GM10266 (cell line): ENCODE results near the gene NSMF.

Experiments
- DNase-seq: peaks from one replicate; pipeline ENCODE4 v3.0.0; 2012; ENCODE audit errors: extremely low spot score
- CTCF ChIP-seq: IDR thresholded peaks from 2 replicates; pipeline ENCODE4 v1.5.1; 2012; ENCODE audit warnings: mild to moderate bottlenecking, low read depth; ENCODE audit not compliant: control insufficient read depth, insufficient read depth; ENCODE audit errors: missing control alignments

The NSMF gene

DNA sequence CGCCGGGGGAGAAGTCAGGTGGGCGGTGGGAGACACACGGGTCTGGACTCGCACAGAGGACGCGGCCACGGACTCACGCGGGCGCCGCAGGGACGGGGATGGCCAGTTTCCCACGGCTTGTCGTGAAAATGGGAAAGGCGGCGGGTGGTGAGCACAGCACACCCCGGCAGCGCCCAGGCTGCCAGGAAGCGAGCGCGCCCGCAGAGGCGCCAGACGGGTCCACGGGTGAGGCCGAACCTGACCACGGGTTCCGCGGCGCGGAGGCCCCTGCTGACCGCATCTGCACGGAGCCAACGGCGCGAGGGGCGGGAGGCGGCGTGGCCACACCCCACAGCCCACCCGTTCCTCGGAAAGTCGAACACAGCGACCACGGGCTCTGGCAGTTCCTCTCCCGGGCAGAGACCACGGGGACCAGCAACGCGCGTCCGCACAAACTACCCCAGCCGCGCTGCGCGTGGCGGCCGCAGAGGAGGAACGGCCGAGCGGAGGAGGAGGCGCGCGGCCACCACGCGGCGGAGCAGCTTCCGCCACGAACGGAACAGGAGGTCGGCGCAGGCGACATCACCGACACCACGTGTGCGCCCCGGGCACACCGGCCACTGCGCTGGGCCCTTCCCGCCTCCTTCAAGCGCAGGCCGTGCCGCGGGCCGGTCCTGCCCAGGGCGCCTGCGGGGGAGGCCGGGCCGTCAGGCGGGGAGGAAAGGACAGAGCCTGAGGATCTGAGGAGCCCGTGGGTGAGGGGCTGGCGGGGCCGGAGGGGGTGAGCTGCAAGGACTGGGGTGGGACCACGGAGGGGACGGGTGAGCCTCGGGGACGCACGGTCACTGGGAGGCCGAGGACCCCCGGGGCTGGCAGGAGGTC is 41.7 kb downstream of the NSMF start:
- DNase-seq: peak; percentile 73

GRCh38 chr9:137416563-137417151 is 42.5 kb downstream of the NSMF start:
- TF ChIP-seq CTCF: no peak

More for the DNA sequence above, 41.7 kb downstream of the NSMF start:
- no peak for TF ChIP-seq CTCF

DNA sequence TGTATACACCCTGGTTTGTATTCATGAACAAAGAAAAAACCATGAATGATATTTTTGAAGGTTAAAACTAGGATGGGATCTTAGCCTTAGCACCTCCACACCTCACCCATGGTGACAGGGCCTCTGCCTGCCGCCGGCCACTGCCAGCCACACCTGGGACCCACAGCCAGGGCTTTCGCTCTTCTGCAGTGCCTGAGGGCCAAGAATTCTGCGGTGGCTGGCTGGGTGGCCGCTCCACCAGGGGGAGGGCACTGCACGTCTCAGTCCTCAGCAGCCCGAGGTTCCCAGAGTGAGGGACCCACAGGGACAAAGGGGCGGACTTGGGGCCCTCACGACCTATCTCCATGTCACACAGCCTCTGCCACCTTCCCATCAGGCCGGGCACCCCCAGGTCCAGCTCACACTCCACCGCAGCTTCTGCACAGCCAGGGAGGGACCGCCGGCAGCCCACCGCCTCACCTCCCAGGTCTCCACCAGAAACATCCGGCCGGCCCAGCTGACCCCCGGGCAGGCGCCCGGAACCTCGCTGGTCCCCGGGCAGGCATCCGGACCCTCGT is 43.0 kb downstream of the NSMF start:
- TF ChIP-seq CTCF: no peak
- DNase-seq: no peak

More at GRCh38 chr9:137416563-137417151, 42.5 kb downstream of the NSMF start:
- no peak for DNase-seq

GRCh38 chr9:137415451-137415850 is 43.7 kb downstream of the NSMF start:
- no peak for TF ChIP-seq CTCF
- no peak for DNase-seq

DNA sequence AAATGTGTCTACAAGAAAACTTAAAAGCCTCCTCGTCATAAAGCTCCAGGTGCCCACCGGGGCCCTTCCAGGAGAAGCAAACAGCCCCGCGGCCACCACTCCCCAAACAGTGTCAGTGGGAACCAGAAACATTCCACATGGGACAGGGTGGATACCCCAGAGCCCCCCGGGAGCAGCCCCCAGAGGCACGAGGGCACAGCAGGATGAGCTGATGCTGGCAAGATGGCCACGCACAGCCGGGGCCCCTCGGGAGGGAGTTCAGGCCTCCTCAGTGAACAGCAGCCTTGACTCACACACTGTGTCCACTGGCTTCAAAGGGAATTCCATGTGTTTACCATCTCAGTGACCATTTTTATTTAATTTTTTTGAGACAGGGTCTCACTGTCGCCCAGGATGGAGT is 46.7 kb downstream of the NSMF start:
- no peak for TF ChIP-seq CTCF

GRCh38 chr9:137411645-137412380 is 47.3 kb downstream of the NSMF start:
- TF ChIP-seq CTCF: no peak
- peak; percentile 85 for DNase-seq

More for the DNA sequence above, 46.7 kb downstream of the NSMF start:
- DNase-seq: no peak
